GM12878 (cell line): ENCODE data around the gene NKAP. TPM values are rescaled to one million over a fixed set of nuclear protein-coding genes. Genes with fewer than 3 reads are reported as not detected.

ENCODE experiments used
- ATAC-seq: fragments of 200-7000 bp; cut with Tn5 transposase; 3 replicates; pipeline ENCODE4 v1.9.1; 2020; ENCODE audit warnings: mild to moderate bottlenecking, moderate library complexity
- BruUV-seq: library from RNA; stranded (reverse); fragments of 400-500 nt; replicated peaks from 2 replicates; lab custom pipeline; 2021; lab: Mats Ljungman, UMichigan
- CTCF ChIA-PET: fragments of 300-600 bp; sonication (Branson Sonifier 250); formaldehyde crosslinking; extraction: SDS; loops from one replicate; lab custom pipeline; 2021; ENCODE audit warnings: inconsistent platforms; lab: Yijun Ruan, JAX
- POLR2A ChIA-PET: fragments of 350-600 bp; formaldehyde crosslinking; extraction: SDS; loops from one replicate; lab custom pipeline; 2021; ENCODE audit warnings: inconsistent platforms; lab: Charles Lee
- RAD21 ChIA-PET: fragments of 300-600 bp; sonication (Branson Sonifier 250); formaldehyde crosslinking; loops from one replicate; lab custom pipeline; 2023; ENCODE audit warnings: antibody characterized with exemption; ENCODE audit not compliant: unreplicated experiment; lab: Charles Lee
- SMC1A ChIA-PET: fragments of 300-600 bp; sonication (Branson Sonifier 250); formaldehyde crosslinking; loops from one replicate; lab custom pipeline; 2023; ENCODE audit not compliant: unreplicated experiment, uncharacterized antibody; lab: Charles Lee
- DNase-seq: peaks from one replicate; pipeline ENCODE4 v3.0.0-alpha.2; 2011; ENCODE audit warnings: low read depth, low spot score
- FAIRE-seq: peaks from 3 replicates; lab custom pipeline; 2011; peaks lifted over from hg19 to GRCh38; lab: Jason Lieb, UNC
- H2AFZ ChIP-seq: 2 replicates; pipeline ENCODE4 v1.6.0; 2011; ENCODE audit warnings: low read depth, low read length, control low read depth; ENCODE audit not compliant: control insufficient read depth
- H3K27ac ChIP-seq: 2 replicates; pipeline ENCODE4 v1.5.1; 2011; ENCODE audit warnings: control low read depth; ENCODE audit not compliant: control insufficient read depth, insufficient read depth
- H3K27me3 ChIP-seq, 2 experiments: replicated peaks in 1 of 2; 2 replicates each; pipeline versions ENCODE4 v1.6.0 to v1.6.1; 2011; ENCODE audit warnings: low read length in 1 of 2; ENCODE audit not compliant: control insufficient read depth in 2 of 2, insufficient read depth in 2 of 2
- H3K36me3 ChIP-seq, 2 experiments: 2 replicates each; pipeline ENCODE4 v1.5.1; 2011; ENCODE audit warnings: low read length in 1 of 2; ENCODE audit not compliant: control insufficient read depth in 2 of 2, insufficient read depth in 2 of 2
- H3K4me1 ChIP-seq: 2 replicates; pipeline ENCODE4 v1.6.1; 2011; ENCODE audit warnings: mild to moderate bottlenecking, low read length, moderate library complexity, mixed read lengths; ENCODE audit not compliant: control insufficient read depth, insufficient read depth
- H3K4me2 ChIP-seq: 2 replicates; pipeline ENCODE4 v1.6.0; 2011; ENCODE audit warnings: control low read depth; ENCODE audit not compliant: control insufficient read depth, insufficient read depth
- H3K4me3 ChIP-seq: fragments of 200-600 bp; sonication (generic); 2 replicates; pipeline ENCODE4 v1.5.1; 2016
- H3K79me2 ChIP-seq: 2 replicates; pipeline ENCODE4 v1.6.0; 2011; ENCODE audit warnings: low read length; ENCODE audit not compliant: control insufficient read depth, insufficient read depth
- H3K9ac ChIP-seq: 2 replicates; pipeline ENCODE4 v1.8.0; 2011; ENCODE audit warnings: low read length, control low read depth, mixed read lengths; ENCODE audit not compliant: control insufficient read depth, insufficient read depth
- H3K9me3 ChIP-seq: replicated peaks from 3 replicates; pipeline ENCODE4 v1.5.1; 2011; ENCODE audit warnings: mild to moderate bottlenecking, low read length; ENCODE audit not compliant: control insufficient read depth, insufficient read depth
- H4K20me1 ChIP-seq: 2 replicates; pipeline ENCODE4 v1.6.0; 2011; ENCODE audit not compliant: control insufficient read depth, insufficient read depth
- BCL11A ChIP-seq: IDR thresholded peaks from 2 replicates; pipeline ENCODE4 v1.6.1; 2011; ENCODE audit warnings: low read depth, low read length
- BMI1 ChIP-seq: fragments of 450-650 bp; IDR thresholded peaks from 2 replicates; pipeline ENCODE4 v1.6.1; 2016; ENCODE audit warnings: mild to moderate bottlenecking, moderate library complexity, borderline replicate concordance
- CBX5 ChIP-seq: sonication (generic); IDR thresholded peaks from 2 replicates; pipeline ENCODE4 v1.6.1; 2016; ENCODE audit warnings: low read depth, moderate library complexity, mild to moderate bottlenecking, inconsistent platforms
- CREB1 ChIP-seq: IDR thresholded peaks from 2 replicates; pipeline ENCODE4 v1.6.1; 2012; ENCODE audit warnings: low read depth, mild to moderate bottlenecking, inconsistent platforms
- POLR2A ChIP-seq: IDR thresholded peaks from 2 replicates; pipeline ENCODE4 v1.6.1; 2011; ENCODE audit warnings: low read depth, mild to moderate bottlenecking, low read length
- RBBP5 ChIP-seq: fragments of 200-600 bp; sonication (generic); conservative IDR thresholded peaks from 2 replicates; pipeline ENCODE4 v1.6.1; 2016
- RELA ChIP-seq: fragments of 450-650 bp; IDR thresholded peaks from 2 replicates; pipeline ENCODE4 v1.8.0; 2014; ENCODE audit warnings: borderline replicate concordance; ENCODE audit not compliant: partially characterized antibody
- SMAD5 ChIP-seq: IDR thresholded peaks from 2 replicates; pipeline ENCODE4 v1.6.1; 2016; ENCODE audit warnings: antibody characterized with exemption, low read depth
- SREBF1 ChIP-seq: IDR thresholded peaks from 2 replicates; pipeline ENCODE4 v1.6.1; 2012; ENCODE audit warnings: mild to moderate bottlenecking, low read length
- TAF1 ChIP-seq: IDR thresholded peaks from 2 replicates; pipeline ENCODE4 v1.6.1; 2011; ENCODE audit warnings: mild to moderate bottlenecking, low read depth, low read length, borderline replicate concordance
- ZNF217 ChIP-seq: fragments of 450-650 bp; IDR thresholded peaks from 2 replicates; pipeline ENCODE4 v1.6.1; 2017; ENCODE audit warnings: antibody characterized with exemption, mild to moderate bottlenecking
- WGBS: methylation state at CpG from one replicate; pipeline ENCODE4 v1.1.6; 2016; ENCODE audit warnings: low lambda C conversion rate; ENCODE audit not compliant: insufficient replicate concordance, insufficient coverage; ENCODE audit errors: missing lambda C conversion rate; 5-methylcytosine and 5-hydroxymethylcytosine counted together
- in situ Hi-C: fragments of 300-500 bp; cut with MboI; formaldehyde crosslinking; loops from 9 replicates; pipeline ENCODE4 v1.14.3; 2018; ENCODE audit warnings: mixed read lengths
- intact Hi-C: fragments of 100-400 bp; cut with micrococcal nuclease; formaldehyde crosslinking; loops from one replicate; pipeline ENCODE4 v1.14.2; 2022; ENCODE audit not compliant: unreplicated experiment
- polyA plus RNA-seq, 11 experiments: library from polyadenylated mRNA; depleted of rRNA in 4 of 11; unstranded in 6 of 11; stranded (reverse) in 5 of 11; fragments of >200 nt; fragmentation: Nextera tagmentation in 4 of 11; fragmentation: Illumina TruSeq in 1 of 11; extraction: Ambion mirVana in 4 of 11; extraction: Trizol in 1 of 11; gene quantifications; 1 replicate in 1 of 11; 2 replicates in 10 of 11; pipeline versions ENCODE4 v1.2.1 to v1.2.3, GENCODE V29; 2011 to 2016; ENCODE audit warnings: inconsistent platforms in 2 of 11, missing spikeins in 2 of 11, low read depth in 1 of 11
- total RNA-seq, 4 experiments: library from RNA; depleted of rRNA in 3 of 4; stranded (reverse); fragments of >200 nt in 3 of 4; fragmentation: Illumina TruSeq in 1 of 4; extraction: Trizol in 1 of 4; gene quantifications; 2 replicates each; pipeline versions ENCODE4 v1.2.1 to v1.2.3, GENCODE V29; 2013 to 2021
- TF ChIP-seq, protein P1 (sequence below): IDR thresholded peaks from 2 replicates; pipeline ENCODE4 v1.6.1; 2011; ENCODE audit warnings: mild to moderate bottlenecking, low read depth, low read length, moderate library complexity; ENCODE audit not compliant: insufficient replicate concordance
- TF ChIP-seq, protein P2 (sequence below): fragments of 450-650 bp; IDR thresholded peaks from 2 replicates; pipeline ENCODE4 v1.6.1; 2017; ENCODE audit warnings: mild to moderate bottlenecking, moderate library complexity
- TF ChIP-seq, protein P3 (sequence below): IDR thresholded peaks from 2 replicates; pipeline ENCODE4 v1.6.1; 2012; ENCODE audit warnings: low read depth, low read length, improper control_type of control experiment
- TF ChIP-seq, protein P4 (sequence below): fragments of 450-650 bp; IDR thresholded peaks from 2 replicates; pipeline ENCODE4 v1.6.1; 2017; ENCODE audit warnings: mild to moderate bottlenecking, low read depth, inconsistent platforms; ENCODE audit not compliant: poor library complexity, severe bottlenecking

Gene NKAP
- total and polyA plus RNA-seq, 10 of the 15 experiments (the other 5 are each of a cell fraction or from before 2014, with no cell fraction given): 2.4 to 6.9 (median 5.3) TPM

DNA sequence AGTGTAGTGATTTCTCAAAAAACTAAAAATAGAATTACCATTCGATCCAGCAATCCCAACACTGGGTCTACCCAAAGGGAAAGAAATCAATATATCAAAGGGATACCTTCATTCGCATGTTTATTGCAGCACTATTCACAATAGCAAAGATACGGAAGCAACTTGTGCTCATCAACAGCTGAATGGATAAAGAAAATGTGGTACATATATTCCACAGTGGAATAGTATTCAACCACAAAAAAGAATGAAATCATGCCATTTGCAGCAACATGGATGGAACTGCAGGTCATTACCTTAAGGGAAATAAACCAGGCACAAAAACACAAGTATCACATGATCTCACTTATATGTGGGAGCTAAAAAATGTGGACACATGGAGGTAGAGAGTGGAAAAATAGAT is 42.7 kb upstream of the NKAP start:
- 44% methylated on average over 3 of the region's 3 CpGs for WGBS
- H3K4me3 ChIP-seq: no peak overlapping the region
- H4K20me1 ChIP-seq: no peaks in the 10 kb centered on the region
- no peak for ATAC-seq
- H3K4me1 ChIP-seq: no peaks in the 10 kb centered on the region
- no TSS peak for BruUV-seq
- no peak overlapping the region for H3K9ac ChIP-seq
- in situ Hi-C loops (loop anchor here (25.0 kb wide), 1 partner anchor 151 kb away; no protein-coding TSS in a partner anchor), intact Hi-C loops (loop anchor here (10.0 kb wide), 1 partner anchor 159 kb away; no protein-coding TSS in a partner anchor)
- ChIA-PET POLR2A (no interaction called here), CTCF (interaction anchor here (1.0 kb wide), 1 partner anchor 228 kb away, joined by 3 read pairs; no protein-coding TSS in a partner anchor), SMC1A (no interaction called here), RAD21 (no interaction called here)
- H3K27ac ChIP-seq: no peak overlapping the region
- no peak overlapping the region for H3K4me2 ChIP-seq
- H3K79me2 ChIP-seq: no peaks in the 10 kb centered on the region
- no peaks in the 10 kb centered on the region for H3K9me3 ChIP-seq
- no peaks in the 10 kb centered on the region for H3K36me3 ChIP-seq
- TF ChIP-seq SREBF1: no peak
- TF ChIP-seq TAF1: no peak
- TF ChIP-seq SMAD5: no peak
- TF ChIP-seq, protein P1, sequence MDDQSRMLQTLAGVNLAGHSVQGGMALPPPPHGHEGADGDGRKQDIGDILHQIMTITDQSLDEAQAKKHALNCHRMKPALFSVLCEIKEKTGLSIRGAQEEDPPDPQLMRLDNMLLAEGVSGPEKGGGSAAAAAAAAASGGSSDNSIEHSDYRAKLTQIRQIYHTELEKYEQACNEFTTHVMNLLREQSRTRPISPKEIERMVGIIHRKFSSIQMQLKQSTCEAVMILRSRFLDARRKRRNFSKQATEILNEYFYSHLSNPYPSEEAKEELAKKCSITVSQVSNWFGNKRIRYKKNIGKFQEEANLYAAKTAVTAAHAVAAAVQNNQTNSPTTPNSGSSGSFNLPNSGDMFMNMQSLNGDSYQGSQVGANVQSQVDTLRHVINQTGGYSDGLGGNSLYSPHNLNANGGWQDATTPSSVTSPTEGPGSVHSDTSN: no peak
- TF ChIP-seq RELA: no peak
- no peak for TF ChIP-seq BMI1
- TF ChIP-seq, protein P2, sequence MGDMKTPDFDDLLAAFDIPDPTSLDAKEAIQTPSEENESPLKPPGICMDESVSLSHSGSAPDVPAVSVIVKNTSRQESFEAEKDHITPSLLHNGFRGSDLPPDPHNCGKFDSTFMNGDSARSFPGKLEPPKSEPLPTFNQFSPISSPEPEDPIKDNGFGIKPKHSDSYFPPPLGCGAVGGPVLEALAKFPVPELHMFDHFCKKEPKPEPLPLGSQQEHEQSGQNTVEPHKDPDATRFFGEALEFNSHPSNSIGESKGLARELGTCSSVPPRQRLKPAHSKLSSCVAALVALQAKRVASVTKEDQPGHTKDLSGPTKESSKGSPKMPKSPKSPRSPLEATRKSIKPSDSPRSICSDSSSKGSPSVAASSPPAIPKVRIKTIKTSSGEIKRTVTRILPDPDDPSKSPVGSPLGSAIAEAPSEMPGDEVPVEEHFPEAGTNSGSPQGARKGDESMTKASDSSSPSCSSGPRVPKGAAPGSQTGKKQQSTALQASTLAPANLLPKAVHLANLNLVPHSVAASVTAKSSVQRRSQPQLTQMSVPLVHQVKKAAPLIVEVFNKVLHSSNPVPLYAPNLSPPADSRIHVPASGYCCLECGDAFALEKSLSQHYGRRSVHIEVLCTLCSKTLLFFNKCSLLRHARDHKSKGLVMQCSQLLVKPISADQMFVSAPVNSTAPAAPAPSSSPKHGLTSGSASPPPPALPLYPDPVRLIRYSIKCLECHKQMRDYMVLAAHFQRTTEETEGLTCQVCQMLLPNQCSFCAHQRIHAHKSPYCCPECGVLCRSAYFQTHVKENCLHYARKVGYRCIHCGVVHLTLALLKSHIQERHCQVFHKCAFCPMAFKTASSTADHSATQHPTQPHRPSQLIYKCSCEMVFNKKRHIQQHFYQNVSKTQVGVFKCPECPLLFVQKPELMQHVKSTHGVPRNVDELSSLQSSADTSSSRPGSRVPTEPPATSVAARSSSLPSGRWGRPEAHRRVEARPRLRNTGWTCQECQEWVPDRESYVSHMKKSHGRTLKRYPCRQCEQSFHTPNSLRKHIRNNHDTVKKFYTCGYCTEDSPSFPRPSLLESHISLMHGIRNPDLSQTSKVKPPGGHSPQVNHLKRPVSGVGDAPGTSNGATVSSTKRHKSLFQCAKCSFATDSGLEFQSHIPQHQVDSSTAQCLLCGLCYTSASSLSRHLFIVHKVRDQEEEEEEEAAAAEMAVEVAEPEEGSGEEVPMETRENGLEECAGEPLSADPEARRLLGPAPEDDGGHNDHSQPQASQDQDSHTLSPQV: no peak
- TF ChIP-seq, protein P3, sequence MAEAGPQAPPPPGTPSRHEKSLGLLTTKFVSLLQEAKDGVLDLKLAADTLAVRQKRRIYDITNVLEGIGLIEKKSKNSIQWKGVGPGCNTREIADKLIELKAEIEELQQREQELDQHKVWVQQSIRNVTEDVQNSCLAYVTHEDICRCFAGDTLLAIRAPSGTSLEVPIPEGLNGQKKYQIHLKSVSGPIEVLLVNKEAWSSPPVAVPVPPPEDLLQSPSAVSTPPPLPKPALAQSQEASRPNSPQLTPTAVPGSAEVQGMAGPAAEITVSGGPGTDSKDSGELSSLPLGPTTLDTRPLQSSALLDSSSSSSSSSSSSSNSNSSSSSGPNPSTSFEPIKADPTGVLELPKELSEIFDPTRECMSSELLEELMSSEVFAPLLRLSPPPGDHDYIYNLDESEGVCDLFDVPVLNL: no peak
- TF ChIP-seq, protein P4, sequence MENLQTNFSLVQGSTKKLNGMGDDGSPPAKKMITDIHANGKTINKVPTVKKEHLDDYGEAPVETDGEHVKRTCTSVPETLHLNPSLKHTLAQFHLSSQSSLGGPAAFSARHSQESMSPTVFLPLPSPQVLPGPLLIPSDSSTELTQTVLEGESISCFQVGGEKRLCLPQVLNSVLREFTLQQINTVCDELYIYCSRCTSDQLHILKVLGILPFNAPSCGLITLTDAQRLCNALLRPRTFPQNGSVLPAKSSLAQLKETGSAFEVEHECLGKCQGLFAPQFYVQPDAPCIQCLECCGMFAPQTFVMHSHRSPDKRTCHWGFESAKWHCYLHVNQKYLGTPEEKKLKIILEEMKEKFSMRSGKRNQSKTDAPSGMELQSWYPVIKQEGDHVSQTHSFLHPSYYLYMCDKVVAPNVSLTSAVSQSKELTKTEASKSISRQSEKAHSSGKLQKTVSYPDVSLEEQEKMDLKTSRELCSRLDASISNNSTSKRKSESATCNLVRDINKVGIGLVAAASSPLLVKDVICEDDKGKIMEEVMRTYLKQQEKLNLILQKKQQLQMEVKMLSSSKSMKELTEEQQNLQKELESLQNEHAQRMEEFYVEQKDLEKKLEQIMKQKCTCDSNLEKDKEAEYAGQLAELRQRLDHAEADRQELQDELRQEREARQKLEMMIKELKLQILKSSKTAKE: no peak
- TF ChIP-seq CBX5: no peak
- TF ChIP-seq RBBP5: no peak
- TF ChIP-seq ZNF217: no peak
- TF ChIP-seq POLR2A: no peak
- no peak for TF ChIP-seq CREB1
- no peak for TF ChIP-seq BCL11A
- peaks cover 0 to 2% of the 10 kb centered on the region in 2 experiments; a peak in 2 of 4 replicates for H3K27me3 ChIP-seq
- DNase-seq: no peak
- H2AFZ ChIP-seq: no peak overlapping the region
- FAIRE-seq: no peak
